GM12873 (cell line): ENCODE results near the gene DTNBP1.

Experiments
- CTCF ChIP-seq: IDR thresholded peaks from 2 replicates; pipeline ENCODE4 v1.5.1; 2012; ENCODE audit warnings: low read depth, mild to moderate bottlenecking, moderate library complexity, low read length, control low read depth; ENCODE audit not compliant: insufficient read depth; ENCODE audit errors: missing control alignments

Gene DTNBP1

GRCh38 chr6:15515660-15516375 is 147.0 kb downstream of the DTNBP1 start:
- no peak for TF ChIP-seq CTCF

- TF ChIP-seq CTCF: no peak
Measured at GRCh38 chr6:15515226-15515625, 147.6 kb downstream of the DTNBP1 start.

- TF ChIP-seq CTCF: no peak
Measured at GRCh38 chr6:15513801-15514711, 148.8 kb downstream of the DTNBP1 start.

- no peak for TF ChIP-seq CTCF
Measured at GRCh38 chr6:15513131-15513771, 149.6 kb downstream of the DTNBP1 start.

GRCh38 chr6:15512721-15513120 is 150.1 kb downstream of the DTNBP1 start:
- no peak for TF ChIP-seq CTCF

GRCh38 chr6:15512126-15512525 is 150.7 kb downstream of the DTNBP1 start:
- no peak for TF ChIP-seq CTCF
